Activated CD8-positive, alpha-beta memory T cell treated with anti-CD3 and anti-CD28 coated beads for 48 hours (primary cell): ENCODE measurements around the gene ELP4.

ENCODE experiments used
- DNase-seq, 3 experiments: peaks; one replicate each; pipeline ENCODE4 v3.0.0-alpha.2; 2020; ENCODE audit warnings: low read depth in 2 of 3, low spot score in 2 of 3

Gene ELP4

GRCh38 chr11:31768749-31769640 lies 259.4 kb downstream of the ELP4 start:
- DNase-seq, result no peak

GRCh38 chr11:31770011-31770700 lies 260.6 kb downstream of the ELP4 start:
- DNase-seq, result no peak

DNA sequence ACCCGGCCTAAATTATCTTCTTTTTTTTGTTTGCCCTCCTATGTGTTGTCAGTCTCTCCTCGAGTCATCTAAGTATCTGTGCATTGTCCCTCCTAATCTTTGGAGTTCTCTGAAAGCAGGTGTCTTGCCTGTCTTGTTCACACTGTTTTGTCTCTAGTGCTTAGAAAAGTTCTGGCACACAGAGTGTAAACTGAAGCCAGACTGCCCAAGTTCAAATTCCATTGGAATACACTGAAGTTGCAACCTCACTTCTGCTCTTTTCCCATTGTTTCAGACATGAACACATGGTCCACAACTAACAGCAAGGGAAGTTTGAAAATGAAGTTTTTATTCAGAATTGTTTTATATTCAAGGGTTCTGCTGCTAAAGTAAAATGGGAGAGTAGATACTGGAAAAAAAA lies 262.8 kb downstream of the ELP4 start:
- DNase-seq, result no peak

DNA sequence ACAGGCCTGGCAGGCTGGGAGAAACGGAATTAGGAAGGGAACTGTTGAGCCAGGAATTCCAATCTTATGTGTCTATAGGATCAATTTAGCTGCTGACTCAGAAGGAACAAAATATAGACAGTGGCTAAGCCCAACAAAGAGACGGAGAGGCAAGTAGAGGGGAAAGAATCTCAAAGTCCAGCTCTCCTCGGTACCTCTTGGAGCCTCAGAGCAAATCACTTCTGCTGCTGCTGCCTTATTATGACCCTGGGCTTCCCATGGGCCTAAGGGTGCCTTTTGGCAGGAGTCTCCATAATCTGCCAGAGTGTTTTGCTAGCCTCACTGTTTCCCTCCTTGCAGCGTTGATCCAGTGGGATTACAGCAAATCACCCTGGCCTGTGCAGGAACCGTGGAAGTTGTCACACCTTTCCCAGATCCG lies 269.8 kb downstream of the ELP4 start:
- DNase-seq, result no peak

- no peak for DNase-seq
Measured at GRCh38 chr11:31780078-31780477, 270.5 kb downstream of the ELP4 start.

GRCh38 chr11:31780480-31780971 lies 271.0 kb downstream of the ELP4 start:
- no peak for DNase-seq

DNA sequence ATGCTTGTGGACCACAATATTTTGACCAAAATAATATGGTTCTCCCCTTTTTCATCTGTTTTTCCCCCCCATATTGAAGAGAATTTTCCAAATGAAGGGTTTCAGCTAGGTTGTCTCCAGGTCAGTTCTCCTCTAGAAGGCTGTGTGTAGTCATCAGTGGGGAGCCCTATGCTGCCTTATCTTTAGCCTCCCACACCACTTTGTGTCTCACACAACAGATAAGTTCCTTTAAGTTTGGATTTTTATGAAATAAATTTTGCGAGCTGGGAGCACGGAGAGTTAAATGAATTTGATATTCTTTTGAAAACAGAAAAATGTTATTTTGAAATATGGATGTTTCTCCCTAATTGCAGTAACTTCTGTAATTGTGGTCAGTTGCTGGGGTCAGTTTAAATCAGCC lies 272.7 kb downstream of the ELP4 start:
- DNase-seq, result no peak

DNA sequence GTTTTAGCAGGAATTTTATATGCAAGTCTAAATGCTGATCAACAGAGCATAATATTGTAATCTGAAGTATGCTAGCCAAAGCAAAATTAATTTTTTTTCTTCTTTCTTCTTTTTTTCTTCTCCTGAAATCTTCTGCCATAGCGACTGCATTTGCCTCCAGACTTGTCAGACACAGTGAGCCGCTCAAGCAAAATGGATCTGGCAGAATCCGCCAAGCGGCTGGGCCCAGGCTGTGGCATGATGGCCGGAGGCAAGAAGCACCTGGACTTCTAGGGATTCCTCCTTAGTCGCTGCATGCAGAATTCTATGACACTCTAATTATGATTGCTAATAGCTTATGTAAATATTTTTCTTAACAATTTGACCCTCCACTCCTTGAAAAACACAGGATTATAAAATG lies 273.7 kb downstream of the ELP4 start:
- DNase-seq, result no peak

GRCh38 chr11:31784611-31785010 lies 275.0 kb downstream of the ELP4 start:
- no peak for DNase-seq

DNA sequence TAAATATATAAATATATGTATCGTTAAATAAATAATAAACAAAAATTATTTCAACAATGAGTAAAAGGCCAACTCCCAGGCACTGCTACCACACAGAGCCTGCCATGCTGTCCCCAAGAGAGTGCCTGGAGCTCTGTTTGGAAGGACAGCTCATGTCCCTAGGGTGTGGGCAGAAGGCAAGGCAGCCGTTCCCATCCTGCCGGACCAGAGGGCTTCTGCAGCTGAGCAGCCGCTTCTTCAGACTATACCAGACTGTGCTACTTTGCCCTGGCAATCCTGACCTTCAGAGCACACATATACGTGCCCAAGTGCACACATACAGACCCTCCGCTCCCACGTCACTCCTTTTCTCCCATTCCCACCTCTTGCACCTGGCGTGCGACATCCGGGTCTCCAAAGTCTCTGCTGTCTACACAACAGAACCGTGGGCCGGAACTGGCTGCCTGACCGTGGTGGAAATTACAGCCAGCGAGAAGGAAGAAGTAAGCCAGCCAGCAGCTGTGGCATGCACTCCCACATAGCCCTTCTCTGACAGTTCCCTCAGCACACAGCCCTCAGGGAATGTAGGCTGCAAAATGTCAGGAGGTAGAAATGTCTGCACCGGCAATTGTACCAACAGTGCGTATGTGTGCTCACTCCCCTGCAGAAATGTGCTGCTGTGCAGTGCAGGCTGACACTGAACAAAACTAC lies 277.6 kb downstream of the ELP4 start:
- DNase-seq, result no peak

DNA sequence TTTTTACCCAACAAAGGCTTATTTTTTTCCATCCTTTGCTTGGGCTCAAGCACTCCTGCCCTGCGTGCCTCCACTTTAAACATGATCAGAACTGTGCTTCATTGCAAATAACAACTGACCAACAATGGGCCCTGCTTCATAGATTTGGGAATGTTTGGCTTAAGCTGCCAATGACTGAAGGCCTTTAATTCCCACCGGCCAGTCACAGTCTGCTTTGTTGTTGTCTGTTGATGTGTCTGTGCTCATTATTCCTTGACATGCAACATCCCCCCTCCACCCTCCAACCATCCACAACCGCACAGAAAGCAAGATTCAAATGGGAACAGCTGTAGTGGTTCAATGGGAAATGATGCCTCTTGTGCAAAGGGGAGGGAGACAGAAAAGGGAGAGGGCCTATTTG lies 278.5 kb downstream of the ELP4 start:
- no peak for DNase-seq

- no peak for DNase-seq
Measured at GRCh38 chr11:31790649-31791048, 281.1 kb downstream of the ELP4 start.

GRCh38 chr11:31792036-31792435 lies 282.5 kb downstream of the ELP4 start:
- no peak for DNase-seq

GRCh38 chr11:31792456-31792855 lies 282.9 kb downstream of the ELP4 start:
- no peak for DNase-seq

- no peak for DNase-seq
Measured at GRCh38 chr11:31793264-31793663, 283.7 kb downstream of the ELP4 start.

DNA sequence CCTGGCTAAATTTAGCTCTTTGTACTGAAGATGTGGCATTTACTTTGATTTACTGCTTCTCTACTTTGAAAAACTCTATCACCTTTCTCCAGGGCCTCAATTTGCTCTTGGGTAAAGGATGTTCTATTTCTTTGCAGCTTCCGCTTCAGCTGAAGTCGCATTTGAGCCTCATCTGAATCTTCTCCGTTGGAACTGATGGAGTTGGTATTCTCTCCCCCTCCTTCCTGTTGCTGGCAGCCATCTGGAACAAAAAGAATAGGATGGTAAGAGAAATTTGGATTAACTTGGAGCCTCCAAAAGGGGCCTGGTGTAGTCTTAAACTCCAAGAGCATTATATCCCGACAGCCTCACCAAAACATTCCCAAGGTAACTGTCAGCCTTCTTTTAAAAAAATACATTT lies 285.0 kb downstream of the ELP4 start:
- no peak for DNase-seq

GRCh38 chr11:31795706-31796498 lies 286.3 kb downstream of the ELP4 start:
- DNase-seq, result no peak

DNA sequence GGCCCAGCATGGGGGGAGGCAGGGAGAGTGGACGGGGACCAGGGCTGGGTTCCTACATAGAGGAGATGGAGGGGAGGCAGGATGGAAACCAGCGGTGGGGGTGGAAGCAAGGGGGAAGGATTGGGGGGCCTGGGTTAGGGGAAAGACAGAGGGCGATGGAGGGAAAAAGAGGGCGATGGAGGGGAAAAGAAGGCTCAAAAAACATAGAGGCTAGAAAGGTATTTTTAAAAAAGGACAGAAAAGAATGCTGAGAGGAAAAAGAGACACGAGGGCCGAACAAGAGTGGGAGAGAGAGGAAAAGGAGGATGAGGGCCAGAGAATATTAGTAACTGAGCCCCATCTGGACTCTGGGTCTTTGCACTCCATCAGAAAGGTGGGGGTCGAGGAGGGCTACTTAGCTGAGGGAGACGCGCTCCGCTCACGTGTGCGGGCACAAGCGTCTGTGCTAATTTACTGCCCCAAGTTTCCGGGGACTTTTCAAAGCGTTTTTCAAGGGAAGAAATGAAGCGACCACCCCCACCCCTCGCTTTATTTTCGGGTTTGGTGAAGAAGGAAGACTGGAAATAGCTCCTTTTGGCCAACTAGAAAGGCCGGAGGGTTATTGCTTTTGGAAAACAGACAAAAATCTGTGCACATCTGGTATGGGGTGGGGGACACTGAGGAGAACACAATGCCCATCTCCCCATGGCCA lies 287.1 kb downstream of the ELP4 start:
- no peak for DNase-seq

GRCh38 chr11:31797190-31798056 lies 287.9 kb downstream of the ELP4 start:
- DNase-seq, result no peak
